ENCODE measurements around the gene ZNF341. TPM values are rescaled to one million over a fixed set of nuclear protein-coding genes. Genes with fewer than 3 reads are reported as not detected.

ZNF341 gene
- total RNA-seq, 1 donor from 2014 or later: 0.53 TPM

- Histone ChIP-seq H3K4me3 (ENCODE audit: low read depth, low read length) (no peak overlapping the region), H3K36me3 (ENCODE audit: control insufficient read depth, insufficient read depth, low read length) (no peaks in the 10 kb centered on the region), H3K27me3 (ENCODE audit: control insufficient read depth, insufficient read depth, low read length) (no peaks in the 10 kb centered on the region)
- DNase-seq (ENCODE audit: low read depth): no peak
- TF ChIP-seq CTCF (IDR thresholded peaks at IDR 0.05; ENCODE audit: insufficient read depth, low read length, severe bottlenecking): no peak
- FAIRE-seq: no peak
These were observed 6.1 kb upstream of the ZNF341 start for GRCh38 chr20:33725607-33726264.

DNA sequence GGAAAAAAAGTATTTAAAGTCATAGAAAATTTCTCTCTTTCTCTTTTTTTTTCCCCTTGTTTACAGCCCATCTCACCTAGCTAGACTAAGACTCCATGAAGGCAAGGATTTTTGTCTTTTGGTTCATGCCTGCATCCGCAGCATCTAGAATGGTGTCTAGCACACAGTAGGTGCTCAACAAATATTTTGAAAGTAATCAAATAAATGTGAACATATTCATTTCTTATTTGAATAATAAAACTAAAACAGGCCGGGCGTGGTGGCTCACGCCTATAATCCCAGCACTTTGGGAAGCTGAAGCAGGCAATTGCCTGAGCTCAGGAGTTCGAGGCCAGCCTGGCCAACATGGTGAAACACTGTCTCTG, 4.7 kb upstream of the ZNF341 start:
- no peak overlapping the region for H3K4me3 ChIP-seq (ENCODE audit: low read depth, low read length)
- H3K27me3 ChIP-seq (ENCODE audit: control insufficient read depth, insufficient read depth, low read length): no peaks in the 10 kb centered on the region
- FAIRE-seq (no peak), DNase-seq (ENCODE audit: low read depth) (no peak)
- H3K36me3 ChIP-seq (ENCODE audit: control insufficient read depth, insufficient read depth, low read length): no peaks in the 10 kb centered on the region
- TF ChIP-seq CTCF (IDR thresholded peaks at IDR 0.05; ENCODE audit: insufficient read depth, low read length, severe bottlenecking): no peak

GRCh38 chr20:33727806-33728205, 4.0 kb upstream of the ZNF341 start:
- no peaks in the 10 kb centered on the region for H3K27me3 ChIP-seq (ENCODE audit: control insufficient read depth, insufficient read depth, low read length)
- no peak for DNase-seq (ENCODE audit: low read depth)
- no peaks in the 10 kb centered on the region for H3K36me3 ChIP-seq (ENCODE audit: control insufficient read depth, insufficient read depth, low read length)
- H3K4me3 ChIP-seq (ENCODE audit: low read depth, low read length): no peak overlapping the region
- FAIRE-seq: no peak
- no peak for TF ChIP-seq CTCF (IDR thresholded peaks at IDR 0.05; ENCODE audit: insufficient read depth, low read length, severe bottlenecking)

DNA sequence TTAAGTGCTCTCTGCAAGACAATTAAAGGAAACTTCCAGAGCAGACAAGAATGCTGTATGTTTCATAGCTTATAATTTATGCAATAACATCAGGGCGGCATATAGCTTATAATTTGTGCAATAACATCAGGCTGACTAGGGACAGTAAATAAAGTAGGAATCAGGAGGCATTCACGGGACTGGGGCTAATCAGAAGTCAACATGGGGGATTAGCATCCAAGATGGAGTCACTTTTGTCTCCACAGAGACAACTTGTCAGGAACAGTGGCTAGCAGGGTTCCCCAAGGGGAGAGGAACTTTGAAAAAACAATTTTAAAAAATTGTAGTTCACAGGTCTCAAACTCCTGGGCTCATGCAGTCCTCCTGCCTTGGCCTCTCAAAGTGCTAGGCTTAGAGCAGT, 3.3 kb upstream of the ZNF341 start:
- no peak for TF ChIP-seq CTCF (IDR thresholded peaks at IDR 0.05; ENCODE audit: insufficient read depth, low read length, severe bottlenecking)

GRCh38 chr20:33729101-33729500, 2.7 kb upstream of the ZNF341 start:
- Histone ChIP-seq H3K4me3 (ENCODE audit: low read depth, low read length) (no peak overlapping the region), H3K36me3 (ENCODE audit: control insufficient read depth, insufficient read depth, low read length) (no peaks in the 10 kb centered on the region), H3K27me3 (ENCODE audit: control insufficient read depth, insufficient read depth, low read length) (no peaks in the 10 kb centered on the region)
- FAIRE-seq (no peak), DNase-seq (ENCODE audit: low read depth) (no peak)
- no peak for TF ChIP-seq CTCF (IDR thresholded peaks at IDR 0.05; ENCODE audit: insufficient read depth, low read length, severe bottlenecking)

More for the DNA sequence above, 3.3 kb upstream of the ZNF341 start:
- Histone ChIP-seq H3K27me3 (ENCODE audit: control insufficient read depth, insufficient read depth, low read length) (no peaks in the 10 kb centered on the region), H3K4me3 (ENCODE audit: low read depth, low read length) (no peak overlapping the region), H3K36me3 (ENCODE audit: control insufficient read depth, insufficient read depth, low read length) (no peaks in the 10 kb centered on the region)
- DNase-seq (ENCODE audit: low read depth) (no peak), FAIRE-seq (no peak)
